ENCODE results near the gene KEL.
"Not testable (repeated sequence)": the region's sequence is repeated elsewhere in the genome, so short reads cannot be mapped to it uniquely, and the experiment has no call there.

Gene KEL

DNA sequence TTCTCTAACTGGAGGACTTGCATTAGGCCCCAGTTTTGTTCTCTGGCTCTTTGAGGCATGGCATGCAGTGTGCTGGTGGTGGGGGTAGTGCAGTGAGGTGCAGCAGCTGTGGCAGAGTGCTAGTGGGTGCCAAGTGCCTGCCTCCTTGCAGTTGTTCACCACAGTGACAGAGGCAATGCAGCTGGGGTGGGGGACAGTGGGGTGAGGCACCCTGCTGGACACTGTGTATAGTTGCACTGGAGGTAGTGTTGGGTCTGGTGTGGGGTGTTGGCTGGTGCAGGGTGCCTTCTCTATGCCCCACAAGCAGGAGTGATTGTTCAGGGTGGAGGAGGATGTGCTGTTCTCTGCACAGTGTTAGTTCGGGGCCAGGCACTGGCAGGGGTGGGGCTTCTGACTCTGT lies 21.7 kb upstream of the KEL start:
- H3K4me1 ChIP-seq (ENCODE audit: insufficient read depth, insufficient read length) = no peaks in the 10 kb centered on the region
- H3K9me3 ChIP-seq (ENCODE audit: insufficient read depth, low read length) = no peaks in the 10 kb centered on the region
- H3K27me3 ChIP-seq (ENCODE audit: insufficient read depth, insufficient read length) = no peaks in the 10 kb centered on the region
- H3K4me3 ChIP-seq (ENCODE audit: insufficient read length, low read depth) = no peak overlapping the region
- TF ChIP-seq YY1 (IDR thresholded peaks at IDR 0.05; ENCODE audit: insufficient read depth, insufficient read length) (no peak), SUZ12 (IDR thresholded peaks at IDR 0.05; ENCODE audit: extremely low read depth, insufficient read depth, insufficient read length) (no peak), ZNF274 (IDR thresholded peaks at IDR 0.05; ENCODE audit: low read depth, low read length) (no peak)
- no peak for DNase-seq (ENCODE audit: low read depth, low spot score)
- no peak overlapping the region for H3K9ac ChIP-seq (ENCODE audit: insufficient read length, low read depth)
- H3K36me3 ChIP-seq (ENCODE audit: insufficient read depth, insufficient read length, low read length) = no peaks in the 10 kb centered on the region

DNA sequence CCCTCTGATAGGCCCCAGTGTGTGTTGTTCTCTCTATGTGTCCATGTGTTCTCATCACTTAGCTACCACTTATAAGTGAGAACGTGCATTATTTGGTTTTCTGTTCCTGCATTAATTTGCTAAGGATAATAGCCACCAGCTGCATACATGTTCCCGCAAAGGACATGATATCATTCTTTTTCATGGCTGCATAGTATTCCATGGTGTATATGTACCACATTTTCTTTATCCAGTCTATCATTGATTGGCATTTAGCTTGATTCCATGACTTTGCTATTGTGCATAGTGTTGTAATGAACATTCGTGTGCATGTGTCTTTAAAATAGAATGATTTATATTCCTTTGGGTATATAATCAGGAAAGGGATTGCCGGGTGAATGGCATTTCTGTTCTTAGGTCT lies 16.2 kb upstream of the KEL start:
- not testable (repeated sequence) for H3K9ac ChIP-seq (ENCODE audit: insufficient read length, low read depth); DNase-seq (ENCODE audit: low read depth, low spot score); H3K27me3 ChIP-seq (ENCODE audit: insufficient read depth, insufficient read length); H3K4me1 ChIP-seq (ENCODE audit: insufficient read depth, insufficient read length); H3K9me3 ChIP-seq (ENCODE audit: insufficient read depth, low read length); H3K4me3 ChIP-seq (ENCODE audit: insufficient read length, low read depth); H3K36me3 ChIP-seq (ENCODE audit: insufficient read depth, insufficient read length, low read length)

DNA sequence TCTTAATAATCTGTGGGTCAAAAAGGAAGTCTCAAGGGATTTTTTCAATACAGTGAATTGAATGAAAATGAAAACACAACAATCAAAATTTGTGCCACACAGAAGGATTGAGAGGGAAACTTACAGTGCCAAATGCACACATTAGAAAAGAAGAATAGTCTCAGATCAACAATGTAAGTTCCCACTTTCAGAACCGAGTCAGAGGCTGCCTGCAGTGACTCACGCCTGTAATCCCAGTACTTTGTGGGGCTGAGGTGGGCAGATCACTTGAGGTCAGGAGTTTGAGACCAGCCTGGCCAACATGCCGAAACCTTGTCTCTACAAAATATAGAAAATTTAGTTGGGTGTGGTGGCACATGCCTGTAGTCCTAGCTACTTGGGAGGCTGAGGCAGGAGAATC lies 12.5 kb upstream of the KEL start:
- DNase-seq (ENCODE audit: low read depth, low spot score) = no peak
- Histone ChIP-seq H3K4me1 (ENCODE audit: insufficient read depth, insufficient read length) (no peaks in the 10 kb centered on the region), H3K9me3 (ENCODE audit: insufficient read depth, low read length) (no peaks in the 10 kb centered on the region), H3K9ac (ENCODE audit: insufficient read length, low read depth) (no peak overlapping the region), H3K4me3 (ENCODE audit: insufficient read length, low read depth) (no peak overlapping the region), H3K27me3 (ENCODE audit: insufficient read depth, insufficient read length) (no peaks in the 10 kb centered on the region), H3K36me3 (ENCODE audit: insufficient read depth, insufficient read length, low read length) (no peaks in the 10 kb centered on the region)
- TF ChIP-seq SUZ12 (IDR thresholded peaks at IDR 0.05; ENCODE audit: extremely low read depth, insufficient read depth, insufficient read length) = no peak
- TF ChIP-seq YY1 (IDR thresholded peaks at IDR 0.05; ENCODE audit: insufficient read depth, insufficient read length) = no peak
- TF ChIP-seq ZNF274 (IDR thresholded peaks at IDR 0.05; ENCODE audit: low read depth, low read length) = no peak

DNA sequence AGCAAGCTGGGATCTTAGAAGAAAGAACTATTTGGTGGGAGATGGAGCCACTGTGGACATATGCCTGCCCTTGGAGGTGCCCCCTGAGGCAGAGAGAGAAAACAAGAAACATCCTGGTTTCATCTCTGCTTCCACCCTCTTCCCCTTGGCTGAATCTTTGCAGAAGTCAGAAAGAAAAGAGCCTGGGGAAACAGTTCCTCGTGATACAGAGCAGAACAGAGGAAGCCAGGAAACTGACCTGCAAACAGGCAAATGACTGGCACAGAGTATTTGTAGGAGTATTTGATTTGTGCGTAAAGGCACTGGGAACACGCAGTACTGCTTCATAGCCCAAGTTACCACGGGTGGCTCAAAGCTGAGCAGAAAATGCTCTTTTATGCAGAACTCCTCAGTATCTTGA lies 7.0 kb upstream of the KEL start:
- no peaks in the 10 kb centered on the region for H3K9me3 ChIP-seq (ENCODE audit: insufficient read depth, low read length)
- DNase-seq (ENCODE audit: low read depth, low spot score) = no peak
- H3K4me1 ChIP-seq (ENCODE audit: insufficient read depth, insufficient read length) = no peaks in the 10 kb centered on the region
- no peak for TF ChIP-seq ZNF274 (IDR thresholded peaks at IDR 0.05; ENCODE audit: low read depth, low read length)
- TF ChIP-seq SUZ12 (IDR thresholded peaks at IDR 0.05; ENCODE audit: extremely low read depth, insufficient read depth, insufficient read length) = no peak
- no peaks in the 10 kb centered on the region for H3K36me3 ChIP-seq (ENCODE audit: insufficient read depth, insufficient read length, low read length)
- no peaks in the 10 kb centered on the region for H3K27me3 ChIP-seq (ENCODE audit: insufficient read depth, insufficient read length)
- H3K4me3 ChIP-seq (ENCODE audit: insufficient read length, low read depth) = no peak overlapping the region
- no peak overlapping the region for H3K9ac ChIP-seq (ENCODE audit: insufficient read length, low read depth)

DNA sequence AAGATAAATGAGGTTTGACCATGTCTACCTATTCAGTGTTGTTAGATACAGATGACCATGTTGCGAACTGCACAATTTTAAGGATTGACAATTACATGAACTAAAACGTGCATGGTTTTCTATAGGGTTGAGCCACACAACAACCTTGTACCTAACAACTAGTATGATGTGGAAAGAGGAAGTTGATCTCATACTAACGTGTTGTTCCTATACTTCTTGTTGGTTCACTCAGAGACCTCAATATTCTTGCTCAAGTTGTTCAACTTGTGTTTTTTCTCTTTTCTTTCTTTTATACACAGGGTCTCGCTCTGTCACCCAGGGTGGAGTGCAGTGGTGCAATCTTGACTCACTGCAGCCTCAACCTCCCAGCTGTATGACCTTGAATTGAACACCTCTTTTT lies 6.1 kb upstream of the KEL start:
- Histone ChIP-seq H3K4me3 (ENCODE audit: insufficient read length, low read depth) (no peak overlapping the region), H3K9me3 (ENCODE audit: insufficient read depth, low read length) (no peaks in the 10 kb centered on the region), H3K9ac (ENCODE audit: insufficient read length, low read depth) (no peak overlapping the region), H3K36me3 (ENCODE audit: insufficient read depth, insufficient read length, low read length) (no peaks in the 10 kb centered on the region), H3K27me3 (ENCODE audit: insufficient read depth, insufficient read length) (no peaks in the 10 kb centered on the region), H3K4me1 (ENCODE audit: insufficient read depth, insufficient read length) (no peaks in the 10 kb centered on the region)
- TF ChIP-seq SUZ12 (IDR thresholded peaks at IDR 0.05; ENCODE audit: extremely low read depth, insufficient read depth, insufficient read length) = no peak
- TF ChIP-seq ZNF274 (IDR thresholded peaks at IDR 0.05; ENCODE audit: low read depth, low read length) = no peak
- TF ChIP-seq YY1 (IDR thresholded peaks at IDR 0.05; ENCODE audit: insufficient read depth, insufficient read length) = no peak
- no peak for DNase-seq (ENCODE audit: low read depth, low spot score)

DNA sequence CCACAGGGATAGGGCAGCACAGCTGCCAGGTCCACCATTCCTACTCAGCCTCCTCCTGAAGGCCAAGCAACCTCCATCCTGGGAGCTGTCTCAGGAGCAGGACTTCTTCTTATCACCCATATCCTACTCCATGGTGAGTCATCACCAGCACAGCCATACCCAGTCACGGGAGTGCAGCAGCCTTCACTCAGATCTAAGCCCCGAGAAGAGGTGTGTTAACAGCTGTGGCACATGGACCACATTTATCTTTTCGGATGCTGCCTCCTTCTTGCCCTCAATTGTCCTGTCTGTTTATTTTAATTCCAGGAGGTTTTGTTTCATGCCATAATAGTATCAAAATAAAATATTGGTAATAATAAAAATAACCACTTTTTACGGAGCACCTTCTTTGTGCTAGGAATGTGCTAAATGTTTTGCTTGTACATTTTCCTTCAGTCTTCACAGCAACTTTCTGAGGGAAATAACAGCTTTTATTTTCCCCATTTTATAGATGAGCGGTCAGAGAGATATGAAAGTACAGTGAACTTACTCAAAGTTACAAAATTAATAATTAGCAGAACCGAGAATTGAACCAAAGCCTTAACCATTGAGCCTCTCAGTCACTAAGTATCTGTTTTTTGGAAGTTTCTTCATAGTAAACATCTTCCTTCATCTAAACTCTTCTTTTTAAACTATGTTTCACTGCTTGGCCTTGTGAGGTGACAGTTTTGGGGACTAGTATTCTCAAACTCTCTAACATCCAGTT lies 2.5 kb upstream of the KEL start:
- DNase-seq (ENCODE audit: low read depth, low spot score) = no peak
- Histone ChIP-seq H3K4me3 (ENCODE audit: insufficient read length, low read depth) (no peak overlapping the region), H3K36me3 (ENCODE audit: insufficient read depth, insufficient read length, low read length) (no peaks in the 10 kb centered on the region), H3K4me1 (ENCODE audit: insufficient read depth, insufficient read length) (no peaks in the 10 kb centered on the region), H3K27me3 (ENCODE audit: insufficient read depth, insufficient read length) (no peaks in the 10 kb centered on the region), H3K9ac (ENCODE audit: insufficient read length, low read depth) (no peak overlapping the region), H3K9me3 (ENCODE audit: insufficient read depth, low read length) (no peaks in the 10 kb centered on the region)
- TF ChIP-seq YY1 (IDR thresholded peaks at IDR 0.05; ENCODE audit: insufficient read depth, insufficient read length) (no peak), SUZ12 (IDR thresholded peaks at IDR 0.05; ENCODE audit: extremely low read depth, insufficient read depth, insufficient read length) (no peak), ZNF274 (IDR thresholded peaks at IDR 0.05; ENCODE audit: low read depth, low read length) (no peak)

DNA sequence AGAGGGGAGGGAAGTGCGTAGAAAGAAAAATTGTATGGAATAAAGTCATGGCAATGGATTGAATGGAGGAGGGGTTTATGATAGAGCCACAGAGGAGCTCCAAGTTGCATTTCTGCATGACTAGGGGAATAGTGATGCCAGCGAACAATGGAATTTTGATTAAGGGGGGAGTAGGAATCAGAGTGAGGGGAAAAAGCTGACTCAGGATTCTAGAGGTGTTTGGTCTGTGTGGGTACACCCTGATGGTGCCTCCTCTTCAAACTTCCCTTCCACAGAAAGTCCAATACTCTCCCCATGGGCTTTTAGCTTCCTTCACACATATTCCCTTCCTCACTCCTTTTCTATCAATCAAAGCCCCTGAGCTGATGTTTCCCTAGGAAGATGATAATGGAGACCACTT lies 1.8 kb upstream of the KEL start:
- DNase-seq (ENCODE audit: low read depth, low spot score) = no peak
- H3K4me1 ChIP-seq (ENCODE audit: insufficient read depth, insufficient read length) = no peaks in the 10 kb centered on the region

DNA sequence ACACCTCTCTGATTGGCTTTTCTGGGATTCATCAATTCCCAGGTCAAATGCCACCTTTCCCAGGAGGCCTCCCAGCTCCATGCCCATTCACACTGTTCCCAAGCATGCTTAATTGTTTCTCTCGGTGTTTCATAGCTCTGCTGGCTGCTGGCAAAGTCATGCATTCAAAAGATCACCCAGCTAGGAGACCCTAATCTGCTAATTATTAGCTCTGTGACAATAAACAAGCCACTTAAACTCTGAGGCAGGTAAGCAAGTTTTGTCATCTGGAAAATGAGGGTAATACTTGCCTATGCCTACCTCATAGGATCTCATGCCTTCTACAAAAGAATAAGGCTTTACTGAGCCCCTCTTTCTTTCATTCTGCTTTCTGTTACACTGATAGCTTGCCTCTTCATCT lies 828 bp upstream of the KEL start:
- DNase-seq (ENCODE audit: low read depth, low spot score) = no peak
- H3K36me3 ChIP-seq (ENCODE audit: insufficient read depth, insufficient read length, low read length) = no peaks in the 10 kb centered on the region
- H3K27me3 ChIP-seq (ENCODE audit: insufficient read depth, insufficient read length) = no peaks in the 10 kb centered on the region
- no peak overlapping the region for H3K4me3 ChIP-seq (ENCODE audit: insufficient read length, low read depth)
- no peak for TF ChIP-seq SUZ12 (IDR thresholded peaks at IDR 0.05; ENCODE audit: extremely low read depth, insufficient read depth, insufficient read length)
- TF ChIP-seq ZNF274 (IDR thresholded peaks at IDR 0.05; ENCODE audit: low read depth, low read length) = no peak
- no peaks in the 10 kb centered on the region for H3K4me1 ChIP-seq (ENCODE audit: insufficient read depth, insufficient read length)
- H3K9me3 ChIP-seq (ENCODE audit: insufficient read depth, low read length) = no peaks in the 10 kb centered on the region
- no peak overlapping the region for H3K9ac ChIP-seq (ENCODE audit: insufficient read length, low read depth)

More for the DNA sequence above, 1.8 kb upstream of the KEL start:
- TF ChIP-seq SUZ12 (IDR thresholded peaks at IDR 0.05; ENCODE audit: extremely low read depth, insufficient read depth, insufficient read length) (no peak), YY1 (IDR thresholded peaks at IDR 0.05; ENCODE audit: insufficient read depth, insufficient read length) (no peak)
- Histone ChIP-seq H3K36me3 (ENCODE audit: insufficient read depth, insufficient read length, low read length) (no peaks in the 10 kb centered on the region), H3K9ac (ENCODE audit: insufficient read length, low read depth) (no peak overlapping the region), H3K4me3 (ENCODE audit: insufficient read length, low read depth) (no peak overlapping the region), H3K27me3 (ENCODE audit: insufficient read depth, insufficient read length) (no peaks in the 10 kb centered on the region), H3K9me3 (ENCODE audit: insufficient read depth, low read length) (no peaks in the 10 kb centered on the region)
